Measurements from ENCODE around the gene CECR2.

Gene CECR2

GRCh38 chr22:17336061-17336460 lies 33.2 kb upstream of the CECR2 start:
- H3K36me3 ChIP-seq (ENCODE audit: control insufficient read depth in 4 of 4, insufficient read depth in 4 of 4, low read length in 3 of 4): no peaks in the 10 kb centered on the region
- peaks cover 0 to 13% (median 0%) of the 10 kb centered on the region in 5 experiments for H3K27me3 ChIP-seq (replicated peaks in 2 of 5; ENCODE audit: control insufficient read depth in 4 of 5, insufficient read depth in 5 of 5, low read length in 4 of 5)
- ChIA-PET CTCF (no interaction called here), POLR2A (no interaction called here)
- H3K27ac ChIP-seq (ENCODE audit: insufficient read depth in 1 of 2, low read depth in 1 of 2, low read length in 2 of 2, poor library complexity in 1 of 2, severe bottlenecking in 2 of 2): no peak overlapping the region
- 14% methylated on average over 1 of the region's 5 CpGs for WGBS (ENCODE audit: insufficient coverage)
- no peaks in the 10 kb centered on the region for H3K4me1 ChIP-seq (ENCODE audit: control extremely low read depth in 1 of 4, control insufficient read depth in 4 of 4, insufficient read depth in 4 of 4, low read length in 3 of 4)
- H3K4me3 ChIP-seq (ENCODE audit: control insufficient read depth in 1 of 7, extremely low read depth in 1 of 7, insufficient read depth in 4 of 7, low read depth in 2 of 7, low read length in 6 of 7): no peak overlapping the region
- no peaks in the 10 kb centered on the region for H3K9me3 ChIP-seq (ENCODE audit: control extremely low read depth in 1 of 5, control insufficient read depth in 4 of 5, insufficient read depth in 2 of 5, low read depth in 1 of 5, low read length in 4 of 5)
- DNase-seq: peak in 1 of 3 donors; percentile 9

- no peak overlapping the region for H3K27ac ChIP-seq (ENCODE audit: insufficient read depth in 1 of 2, low read depth in 1 of 2, low read length in 2 of 2, poor library complexity in 1 of 2, severe bottlenecking in 2 of 2)
- CTCF ChIA-PET: no interaction called here
- no peak for DNase-seq
- 98% methylated on average over 10 of the region's 11 CpGs for WGBS (ENCODE audit: insufficient coverage)
- no peaks in the 10 kb centered on the region for H3K4me1 ChIP-seq (ENCODE audit: control extremely low read depth in 1 of 4, control insufficient read depth in 4 of 4, insufficient read depth in 4 of 4, low read length in 3 of 4)
- H3K27me3 ChIP-seq (replicated peaks in 2 of 5; ENCODE audit: control insufficient read depth in 4 of 5, insufficient read depth in 5 of 5, low read length in 4 of 5): peaks cover 0 to 13% (median 0%) of the 10 kb centered on the region in 5 experiments
- no peaks in the 10 kb centered on the region for H3K36me3 ChIP-seq (ENCODE audit: control insufficient read depth in 4 of 4, insufficient read depth in 4 of 4, low read length in 3 of 4)
- POLR2A ChIA-PET: interaction anchor here (0.7 kb wide), 1 partner anchor 198 kb away, joined by 3 read pairs; no protein-coding TSS in a partner anchor
- no peak overlapping the region for H3K4me3 ChIP-seq (ENCODE audit: control insufficient read depth in 1 of 7, extremely low read depth in 1 of 7, insufficient read depth in 4 of 7, low read depth in 2 of 7, low read length in 6 of 7)
- H3K9me3 ChIP-seq (ENCODE audit: control extremely low read depth in 1 of 5, control insufficient read depth in 4 of 5, insufficient read depth in 2 of 5, low read depth in 1 of 5, low read length in 4 of 5): no peaks in the 10 kb centered on the region
Observed at GRCh38 chr22:17337639-17338038, 31.6 kb upstream of the CECR2 start.

- no peak for DNase-seq
- no peak overlapping the region for H3K27ac ChIP-seq (ENCODE audit: insufficient read depth in 1 of 2, low read depth in 1 of 2, low read length in 2 of 2, poor library complexity in 1 of 2, severe bottlenecking in 2 of 2)
- H3K9me3 ChIP-seq (ENCODE audit: control extremely low read depth in 1 of 5, control insufficient read depth in 4 of 5, insufficient read depth in 2 of 5, low read depth in 1 of 5, low read length in 4 of 5): no peaks in the 10 kb centered on the region
- ChIA-PET CTCF (interaction anchor here (1.0 kb wide), 1 partner anchor 10 kb away, joined by 3 read pairs; no protein-coding TSS in a partner anchor), POLR2A (no interaction called here)
- no peaks in the 10 kb centered on the region for H3K4me1 ChIP-seq (ENCODE audit: control extremely low read depth in 1 of 4, control insufficient read depth in 4 of 4, insufficient read depth in 4 of 4, low read length in 3 of 4)
- H3K36me3 ChIP-seq (ENCODE audit: control insufficient read depth in 4 of 4, insufficient read depth in 4 of 4, low read length in 3 of 4): no peaks in the 10 kb centered on the region
- WGBS (ENCODE audit: insufficient coverage): 96% methylated on average over 6 of the region's 8 CpGs
- peaks cover 0 to 13% (median 0%) of the 10 kb centered on the region in 5 experiments for H3K27me3 ChIP-seq (replicated peaks in 2 of 5; ENCODE audit: control insufficient read depth in 4 of 5, insufficient read depth in 5 of 5, low read length in 4 of 5)
- no peak overlapping the region for H3K4me3 ChIP-seq (ENCODE audit: control insufficient read depth in 1 of 7, extremely low read depth in 1 of 7, insufficient read depth in 4 of 7, low read depth in 2 of 7, low read length in 6 of 7)
Observed at GRCh38 chr22:17339095-17339693, 30.1 kb upstream of the CECR2 start.

- POLR2A ChIA-PET: no interaction called here
- 100% methylated on average over 3 of the region's 5 CpGs for WGBS (ENCODE audit: insufficient coverage)
Observed at GRCh38 chr22:17342361-17342760, 26.9 kb upstream of the CECR2 start.

GRCh38 chr22:17343766-17344165 lies 25.5 kb upstream of the CECR2 start:
- no peaks in the 10 kb centered on the region for H3K4me1 ChIP-seq (ENCODE audit: control extremely low read depth in 1 of 4, control insufficient read depth in 4 of 4, insufficient read depth in 4 of 4, low read length in 3 of 4)
- H3K36me3 ChIP-seq (ENCODE audit: control insufficient read depth in 4 of 4, insufficient read depth in 4 of 4, low read length in 3 of 4): no peaks in the 10 kb centered on the region
- H3K27me3 ChIP-seq (replicated peaks in 2 of 5; ENCODE audit: control insufficient read depth in 4 of 5, insufficient read depth in 5 of 5, low read length in 4 of 5): peaks cover 0 to 8% (median 3%) of the 10 kb centered on the region in 5 experiments
- no peaks in the 10 kb centered on the region for H3K9me3 ChIP-seq (ENCODE audit: control extremely low read depth in 1 of 5, control insufficient read depth in 4 of 5, insufficient read depth in 2 of 5, low read depth in 1 of 5, low read length in 4 of 5)
- H3K4me3 ChIP-seq (ENCODE audit: control insufficient read depth in 1 of 7, extremely low read depth in 1 of 7, insufficient read depth in 4 of 7, low read depth in 2 of 7, low read length in 6 of 7): no peak overlapping the region
- DNase-seq: no peak
- POLR2A ChIA-PET: no interaction called here
- H3K27ac ChIP-seq (ENCODE audit: insufficient read depth in 1 of 2, low read depth in 1 of 2, low read length in 2 of 2, poor library complexity in 1 of 2, severe bottlenecking in 2 of 2): no peak overlapping the region
- WGBS (ENCODE audit: insufficient coverage): 65% methylated on average over 2 of the region's 2 CpGs
- CTCF ChIA-PET: no interaction called here

More at GRCh38 chr22:17342361-17342760, 26.9 kb upstream of the CECR2 start:
- no peak for DNase-seq
- Histone ChIP-seq H3K9me3 (ENCODE audit: control extremely low read depth in 1 of 5, control insufficient read depth in 4 of 5, insufficient read depth in 2 of 5, low read depth in 1 of 5, low read length in 4 of 5) (no peaks in the 10 kb centered on the region), H3K27ac (ENCODE audit: insufficient read depth in 1 of 2, low read depth in 1 of 2, low read length in 2 of 2, poor library complexity in 1 of 2, severe bottlenecking in 2 of 2) (no peak overlapping the region), H3K36me3 (ENCODE audit: control insufficient read depth in 4 of 4, insufficient read depth in 4 of 4, low read length in 3 of 4) (no peaks in the 10 kb centered on the region), H3K27me3 (replicated peaks in 2 of 5; ENCODE audit: control insufficient read depth in 4 of 5, insufficient read depth in 5 of 5, low read length in 4 of 5) (peaks cover 0 to 10% (median 0%) of the 10 kb centered on the region in 5 experiments), H3K4me1 (ENCODE audit: control extremely low read depth in 1 of 4, control insufficient read depth in 4 of 4, insufficient read depth in 4 of 4, low read length in 3 of 4) (no peaks in the 10 kb centered on the region), H3K4me3 (ENCODE audit: control insufficient read depth in 1 of 7, extremely low read depth in 1 of 7, insufficient read depth in 4 of 7, low read depth in 2 of 7, low read length in 6 of 7) (no peak overlapping the region)
- CTCF ChIA-PET: no interaction called here

GRCh38 chr22:17346578-17346977 lies 22.7 kb upstream of the CECR2 start:
- 91% methylated on average over 4 of the region's 4 CpGs for WGBS (ENCODE audit: insufficient coverage)
- ChIA-PET POLR2A (no interaction called here), CTCF (no interaction called here)
- peaks cover 0 to 12% (median 0%) of the 10 kb centered on the region in 5 experiments for H3K27me3 ChIP-seq (replicated peaks in 2 of 5; ENCODE audit: control insufficient read depth in 4 of 5, insufficient read depth in 5 of 5, low read length in 4 of 5)
- H3K36me3 ChIP-seq (ENCODE audit: control insufficient read depth in 4 of 4, insufficient read depth in 4 of 4, low read length in 3 of 4): no peaks in the 10 kb centered on the region
- no peaks in the 10 kb centered on the region for H3K4me1 ChIP-seq (ENCODE audit: control extremely low read depth in 1 of 4, control insufficient read depth in 4 of 4, insufficient read depth in 4 of 4, low read length in 3 of 4)
- H3K27ac ChIP-seq (ENCODE audit: insufficient read depth in 1 of 2, low read depth in 1 of 2, low read length in 2 of 2, poor library complexity in 1 of 2, severe bottlenecking in 2 of 2): no peak overlapping the region
- DNase-seq: no peak
- no peak overlapping the region for H3K4me3 ChIP-seq (ENCODE audit: control insufficient read depth in 1 of 7, extremely low read depth in 1 of 7, insufficient read depth in 4 of 7, low read depth in 2 of 7, low read length in 6 of 7)
- no peaks in the 10 kb centered on the region for H3K9me3 ChIP-seq (ENCODE audit: control extremely low read depth in 1 of 5, control insufficient read depth in 4 of 5, insufficient read depth in 2 of 5, low read depth in 1 of 5, low read length in 4 of 5)

- ChIA-PET CTCF (no interaction called here), POLR2A (no interaction called here)
- DNase-seq: no peak
- H3K4me1 ChIP-seq (ENCODE audit: control extremely low read depth in 1 of 4, control insufficient read depth in 4 of 4, insufficient read depth in 4 of 4, low read length in 3 of 4): no peaks in the 10 kb centered on the region
- H3K27ac ChIP-seq (ENCODE audit: insufficient read depth in 1 of 2, low read depth in 1 of 2, low read length in 2 of 2, poor library complexity in 1 of 2, severe bottlenecking in 2 of 2): no peak overlapping the region
- no peak overlapping the region for H3K4me3 ChIP-seq (ENCODE audit: control insufficient read depth in 1 of 7, extremely low read depth in 1 of 7, insufficient read depth in 4 of 7, low read depth in 2 of 7, low read length in 6 of 7)
- no peaks in the 10 kb centered on the region for H3K36me3 ChIP-seq (ENCODE audit: control insufficient read depth in 4 of 4, insufficient read depth in 4 of 4, low read length in 3 of 4)
- 94% methylated on average over 9 of the region's 11 CpGs for WGBS (ENCODE audit: insufficient coverage)
- H3K9me3 ChIP-seq (ENCODE audit: control extremely low read depth in 1 of 5, control insufficient read depth in 4 of 5, insufficient read depth in 2 of 5, low read depth in 1 of 5, low read length in 4 of 5): no peaks in the 10 kb centered on the region
- H3K27me3 ChIP-seq (replicated peaks in 2 of 5; ENCODE audit: control insufficient read depth in 4 of 5, insufficient read depth in 5 of 5, low read length in 4 of 5): peaks cover 0 to 12% (median 0%) of the 10 kb centered on the region in 5 experiments
Observed at GRCh38 chr22:17347724-17348123, 21.5 kb upstream of the CECR2 start.
